Neutrophil (primary cell): ENCODE results near the gene GALNT18.

ENCODE experiments used
- H3K27ac ChIP-seq: fragments of 200-600 bp; sonication (generic); 2 replicates; pipeline ENCODE4 v1.5.1; 2016; ENCODE audit warnings: mild to moderate bottlenecking, moderate library complexity
- H3K27me3 ChIP-seq: fragments of 200-600 bp; sonication (generic); 2 replicates; pipeline ENCODE4 v1.6.0; 2016; ENCODE audit warnings: mild to moderate bottlenecking
- H3K36me3 ChIP-seq: fragments of 200-600 bp; sonication (generic); 2 replicates; pipeline ENCODE4 v1.5.1; 2017
- H3K4me1 ChIP-seq, 2 experiments: fragments of 200-600 bp in 1 of 2; sonication (generic) in 1 of 2; 1 replicate in 1 of 2; 2 replicates in 1 of 2; pipeline versions ENCODE4 v1.5.1 to v1.6.1; 2013 to 2016; ENCODE audit warnings: low read depth in 1 of 2, low read length in 1 of 2, mild to moderate bottlenecking in 1 of 2, moderate library complexity in 1 of 2; ENCODE audit not compliant: control insufficient read depth in 1 of 2, insufficient read depth in 1 of 2
- H3K4me3 ChIP-seq, 2 experiments: fragments of 200-600 bp in 1 of 2; sonication (generic) in 1 of 2; 1 replicate in 1 of 2; 2 replicates in 1 of 2; pipeline ENCODE4 v1.5.1; 2013 to 2016; ENCODE audit warnings: low read depth in 1 of 2, low read length in 1 of 2, mild to moderate bottlenecking in 1 of 2, moderate library complexity in 1 of 2
- H3K9me3 ChIP-seq: fragments of 200-600 bp; sonication (generic); 2 replicates; pipeline ENCODE4 v1.5.1; 2016
- TF ChIP-seq, protein P1 (sequence below): fragments of 200-600 bp; sonication (generic); IDR thresholded peaks from 2 replicates; pipeline ENCODE4 v1.5.1; 2016; ENCODE audit warnings: antibody characterized with exemption

Gene GALNT18

DNA sequence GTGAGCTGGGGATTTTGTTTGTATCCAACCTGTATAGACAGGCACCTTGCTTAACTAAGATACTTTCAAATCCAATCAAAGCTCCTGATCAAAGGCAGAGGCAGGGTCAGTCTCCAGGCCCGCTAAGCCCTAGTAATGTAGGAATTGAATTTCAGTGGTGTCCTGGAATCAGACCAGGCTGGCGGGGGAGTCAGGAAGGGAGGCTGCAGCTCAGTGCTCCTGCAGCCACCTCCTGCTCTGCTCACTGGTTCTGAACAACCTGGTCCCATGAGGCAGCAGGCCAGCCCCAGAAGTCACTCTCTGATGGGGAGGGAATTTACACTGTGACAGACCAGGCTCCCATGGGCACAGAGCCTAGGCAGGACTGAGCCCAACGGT, 38.5 kb upstream of the GALNT18 start:
- Histone ChIP-seq H3K9me3 (no peaks in the 10 kb centered on the region), H3K36me3 (no peaks in the 10 kb centered on the region), H3K4me1 (no peaks in the 10 kb centered on the region), H3K27me3 (peaks cover 11% of the 10 kb centered on the region), H3K27ac (no peak overlapping the region), H3K4me3 (no peak overlapping the region)
- TF ChIP-seq, protein P1, sequence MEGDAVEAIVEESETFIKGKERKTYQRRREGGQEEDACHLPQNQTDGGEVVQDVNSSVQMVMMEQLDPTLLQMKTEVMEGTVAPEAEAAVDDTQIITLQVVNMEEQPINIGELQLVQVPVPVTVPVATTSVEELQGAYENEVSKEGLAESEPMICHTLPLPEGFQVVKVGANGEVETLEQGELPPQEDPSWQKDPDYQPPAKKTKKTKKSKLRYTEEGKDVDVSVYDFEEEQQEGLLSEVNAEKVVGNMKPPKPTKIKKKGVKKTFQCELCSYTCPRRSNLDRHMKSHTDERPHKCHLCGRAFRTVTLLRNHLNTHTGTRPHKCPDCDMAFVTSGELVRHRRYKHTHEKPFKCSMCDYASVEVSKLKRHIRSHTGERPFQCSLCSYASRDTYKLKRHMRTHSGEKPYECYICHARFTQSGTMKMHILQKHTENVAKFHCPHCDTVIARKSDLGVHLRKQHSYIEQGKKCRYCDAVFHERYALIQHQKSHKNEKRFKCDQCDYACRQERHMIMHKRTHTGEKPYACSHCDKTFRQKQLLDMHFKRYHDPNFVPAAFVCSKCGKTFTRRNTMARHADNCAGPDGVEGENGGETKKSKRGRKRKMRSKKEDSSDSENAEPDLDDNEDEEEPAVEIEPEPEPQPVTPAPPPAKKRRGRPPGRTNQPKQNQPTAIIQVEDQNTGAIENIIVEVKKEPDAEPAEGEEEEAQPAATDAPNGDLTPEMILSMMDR, result no peak

DNA sequence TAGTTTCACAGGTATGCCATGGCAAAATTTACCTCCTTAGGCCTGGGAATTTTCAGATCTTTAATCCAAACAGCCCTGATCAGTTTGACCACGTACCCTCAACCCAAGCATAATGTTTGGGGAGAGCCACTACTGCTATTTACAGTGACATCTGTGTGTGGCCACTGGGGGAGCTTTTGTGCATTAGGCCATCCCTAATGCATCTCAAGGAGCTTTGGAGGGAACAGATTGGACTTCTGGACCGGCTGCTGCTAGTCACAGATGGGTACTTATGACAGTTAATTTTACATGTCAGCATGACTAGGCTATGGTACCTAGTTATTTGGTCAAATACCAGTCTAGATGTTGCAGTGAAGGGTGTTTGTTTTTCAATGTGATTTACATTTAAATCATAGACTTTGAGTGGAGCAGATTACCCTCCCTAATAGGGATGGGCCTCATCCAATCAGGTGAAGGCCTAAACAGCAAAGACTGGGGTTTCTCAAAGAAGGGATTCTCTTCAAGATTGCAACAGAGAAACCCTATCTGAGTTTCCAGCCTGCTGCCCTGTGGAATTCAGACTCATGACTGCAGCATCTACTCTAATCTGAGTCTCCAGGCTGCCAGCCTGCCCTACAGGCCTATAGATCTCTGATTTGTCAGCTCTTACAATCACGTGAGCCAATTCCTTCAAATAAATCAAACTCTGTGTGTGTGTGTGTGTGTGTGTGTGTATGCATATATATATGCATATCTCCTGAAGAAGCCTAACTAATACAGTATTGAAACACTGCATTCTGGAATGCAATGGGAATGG, 38.0 kb upstream of the GALNT18 start:
- H3K27ac ChIP-seq, result no peak overlapping the region
- H3K4me1 ChIP-seq, result no peaks in the 10 kb centered on the region

DNA sequence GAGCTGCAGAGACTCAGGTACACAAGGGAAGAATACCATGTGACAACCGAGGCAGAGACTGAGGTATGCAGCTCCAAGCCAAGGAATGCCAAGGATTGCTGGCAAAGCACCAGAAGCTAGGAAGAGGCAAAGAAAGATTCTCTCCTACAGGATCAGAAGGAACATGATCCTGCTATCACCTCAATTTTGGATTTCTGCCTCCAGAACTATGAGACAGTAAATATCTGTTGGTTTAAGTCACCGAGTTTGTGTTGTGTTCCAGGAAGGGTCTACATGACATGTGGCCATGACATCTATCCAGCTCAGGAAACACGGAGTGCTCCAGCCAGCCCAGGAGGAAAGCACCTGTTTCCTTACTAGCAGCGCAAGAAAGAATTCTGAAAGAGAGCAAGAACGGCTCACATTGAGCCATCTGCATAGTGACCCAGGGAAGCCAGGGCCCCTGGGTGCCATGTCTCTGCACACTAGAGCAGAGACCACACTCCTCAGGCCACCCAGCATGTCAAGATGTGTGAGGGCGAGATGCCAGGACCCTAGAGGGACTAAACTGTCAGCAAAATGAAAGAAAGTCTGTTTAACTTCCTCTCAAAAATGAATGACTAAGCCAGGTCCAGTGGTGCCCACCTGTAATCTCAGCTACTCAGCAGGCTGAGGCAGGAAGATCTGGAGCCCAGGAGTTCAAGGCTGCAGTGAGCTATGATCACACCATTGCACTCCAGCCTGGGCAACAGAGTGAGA, 35.6 kb upstream of the GALNT18 start:
- TF ChIP-seq, protein P1, result no peak

More for the DNA sequence above, 38.0 kb upstream of the GALNT18 start:
- no peaks in the 10 kb centered on the region for H3K9me3 ChIP-seq
- TF ChIP-seq, protein P1, result no peak
- H3K4me3 ChIP-seq, result no peak overlapping the region
- peaks cover 13% of the 10 kb centered on the region for H3K27me3 ChIP-seq
- H3K36me3 ChIP-seq, result no peaks in the 10 kb centered on the region

DNA sequence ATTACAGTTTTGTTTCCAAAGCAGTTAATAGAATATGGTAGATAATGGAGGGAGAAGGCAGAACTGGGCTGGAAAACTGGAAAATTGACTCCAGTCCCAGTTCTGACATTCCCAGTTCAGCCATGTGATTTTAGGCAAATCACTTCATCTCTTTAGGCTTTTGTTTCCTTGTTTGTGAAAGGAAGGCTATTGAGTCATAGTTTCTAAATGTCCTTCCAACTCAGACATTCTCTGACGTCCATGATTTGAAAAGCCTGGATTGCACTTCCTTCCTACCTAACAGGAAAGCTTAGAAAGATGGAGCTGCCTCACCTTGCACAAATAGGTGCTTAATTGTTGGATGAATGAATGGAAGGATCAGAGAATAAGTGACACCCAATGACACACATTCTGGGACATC, 19.8 kb upstream of the GALNT18 start:
- Histone ChIP-seq H3K27ac (no peak overlapping the region), H3K9me3 (no peaks in the 10 kb centered on the region), H3K4me1 (no peaks in the 10 kb centered on the region), H3K36me3 (no peaks in the 10 kb centered on the region), H3K4me3 (no peak overlapping the region), H3K27me3 (no peaks in the 10 kb centered on the region)
- TF ChIP-seq, protein P1, result no peak

More for the DNA sequence above, 35.6 kb upstream of the GALNT18 start:
- no peak overlapping the region for H3K4me3 ChIP-seq
- no peaks in the 10 kb centered on the region for H3K4me1 ChIP-seq
- H3K27me3 ChIP-seq, result peaks cover 7% of the 10 kb centered on the region
- no peaks in the 10 kb centered on the region for H3K9me3 ChIP-seq
- H3K27ac ChIP-seq, result no peak overlapping the region
- H3K36me3 ChIP-seq, result no peaks in the 10 kb centered on the region

DNA sequence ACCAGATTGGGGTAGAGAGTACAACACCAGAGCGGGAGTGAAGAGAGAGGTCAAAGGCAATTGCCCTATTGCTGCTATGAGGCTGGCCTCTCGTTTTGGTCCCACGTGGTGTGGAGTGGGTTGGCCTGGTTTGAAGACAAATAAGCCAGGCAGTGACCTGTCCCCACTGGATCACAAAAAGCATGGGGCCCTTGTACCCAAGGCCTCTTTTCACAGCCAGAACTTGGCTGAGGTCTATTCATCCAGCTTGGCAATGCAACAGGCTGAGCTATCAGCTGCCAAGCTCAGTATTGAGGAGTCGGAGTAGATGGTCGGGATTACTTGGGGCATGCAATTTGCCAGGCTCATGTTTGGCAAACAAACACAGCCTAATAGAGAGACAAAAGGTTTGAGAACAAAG, 19.2 kb upstream of the GALNT18 start:
- H3K4me1 ChIP-seq, result no peaks in the 10 kb centered on the region
- H3K27ac ChIP-seq, result no peak overlapping the region
- no peaks in the 10 kb centered on the region for H3K9me3 ChIP-seq
- no peaks in the 10 kb centered on the region for H3K27me3 ChIP-seq
- no peaks in the 10 kb centered on the region for H3K36me3 ChIP-seq
- TF ChIP-seq, protein P1, result no peak
- no peak overlapping the region for H3K4me3 ChIP-seq
